Measurements from ENCODE around the gene SETBP1. TPM values are rescaled to one million over a fixed set of nuclear protein-coding genes. Genes with fewer than 3 reads are reported as not detected.

The SETBP1 gene
- total RNA-seq, 1 donor from 2014 or later, result 12.0 TPM

- H3K27ac ChIP-seq, result no peak overlapping the region
- H3K4me3 ChIP-seq, result no peak overlapping the region
- TF ChIP-seq CTCF (IDR thresholded peaks at IDR 0.05) (no peak), EZH2phosphoT487 (IDR thresholded peaks at IDR 0.05) (no peak), EZH2 (IDR thresholded peaks at IDR 0.05) (no peak)
- peaks cover 12% of the 10 kb centered on the region for H3K36me3 Mint-ChIP-seq
- no peak for DNase-seq (ENCODE audit: low spot score)
- no peak overlapping the region for H3K27ac Mint-ChIP-seq
- no peaks in the 10 kb centered on the region for H3K27me3 ChIP-seq
- H3K36me3 ChIP-seq, result no peaks in the 10 kb centered on the region
- peaks cover 28% of the 10 kb centered on the region for H3K4me1 ChIP-seq
- H3K9me3 ChIP-seq (ENCODE audit: low read depth), result no peaks in the 10 kb centered on the region
- no peak overlapping the region for H2AFZ ChIP-seq (replicated peaks)
- no peak overlapping the region for H3K9ac ChIP-seq
- no peaks in the 10 kb centered on the region for H3K79me2 ChIP-seq (ENCODE audit: low read depth)
- H3K27me3 Mint-ChIP-seq (ENCODE audit: insufficient read depth, low read depth), result no peaks in the 10 kb centered on the region
- H4K20me1 ChIP-seq (ENCODE audit: low read depth), result no peaks in the 10 kb centered on the region
- H3K4me2 ChIP-seq, result no peak overlapping the region
- H3F3A ChIP-seq (ENCODE audit: low read depth), result peaks cover 13% of the 10 kb centered on the region
- H3K4me1 Mint-ChIP-seq, result peaks cover 30% of the 10 kb centered on the region
- no peak overlapping the region for H3K4me3 Mint-ChIP-seq
- H3K9me3 Mint-ChIP-seq, result peaks cover 10% of the 10 kb centered on the region
Measured at GRCh38 chr18:44896846-44897245, 216.2 kb downstream of the SETBP1 start.

GRCh38 chr18:44897411-44897810 is 216.7 kb downstream of the SETBP1 start:
- H3K9me3 ChIP-seq (ENCODE audit: low read depth), result no peaks in the 10 kb centered on the region
- peak overlapping the region; percentile 37 for H3K4me2 ChIP-seq
- no peak overlapping the region for H3K4me3 Mint-ChIP-seq
- H3K27me3 ChIP-seq, result no peaks in the 10 kb centered on the region
- peak overlapping the region; percentile 17 for H3K27ac Mint-ChIP-seq
- no peak overlapping the region for H3K27ac ChIP-seq
- peaks cover 10% of the 10 kb centered on the region for H3K36me3 Mint-ChIP-seq
- H3K9me3 Mint-ChIP-seq, result peaks cover 7% of the 10 kb centered on the region
- peaks cover 28% of the 10 kb centered on the region for H3K4me1 ChIP-seq
- H3K36me3 ChIP-seq, result no peaks in the 10 kb centered on the region
- no peaks in the 10 kb centered on the region for H3K79me2 ChIP-seq (ENCODE audit: low read depth)
- no peaks in the 10 kb centered on the region for H4K20me1 ChIP-seq (ENCODE audit: low read depth)
- TF ChIP-seq EZH2phosphoT487 (IDR thresholded peaks at IDR 0.05) (no peak), CTCF (IDR thresholded peaks at IDR 0.05) (no peak), EZH2 (IDR thresholded peaks at IDR 0.05) (no peak)
- no peak overlapping the region for H3K9ac ChIP-seq
- no peak overlapping the region for H2AFZ ChIP-seq (replicated peaks)
- no peak for DNase-seq (ENCODE audit: low spot score)
- no peaks in the 10 kb centered on the region for H3K27me3 Mint-ChIP-seq (ENCODE audit: insufficient read depth, low read depth)
- H3K4me3 ChIP-seq, result no peak overlapping the region
- peaks cover 30% of the 10 kb centered on the region for H3K4me1 Mint-ChIP-seq
- peaks cover 13% of the 10 kb centered on the region for H3F3A ChIP-seq (ENCODE audit: low read depth)

GRCh38 chr18:44897816-44898215 is 217.1 kb downstream of the SETBP1 start:
- H3K36me3 Mint-ChIP-seq, result peaks cover 7% of the 10 kb centered on the region
- H2AFZ ChIP-seq (replicated peaks), result no peak overlapping the region
- H3F3A ChIP-seq (ENCODE audit: low read depth), result peaks cover 13% of the 10 kb centered on the region
- H3K4me2 ChIP-seq, result peak overlapping the region; percentile 55
- TF ChIP-seq EZH2 (IDR thresholded peaks at IDR 0.05), result no peak
- TF ChIP-seq CTCF (IDR thresholded peaks at IDR 0.05), result no peak
- no peak for TF ChIP-seq EZH2phosphoT487 (IDR thresholded peaks at IDR 0.05)
- H3K9ac ChIP-seq, result no peak overlapping the region
- H3K4me1 ChIP-seq, result peaks cover 28% of the 10 kb centered on the region
- peaks cover 3% of the 10 kb centered on the region for H3K9me3 Mint-ChIP-seq
- no peaks in the 10 kb centered on the region for H3K27me3 ChIP-seq
- H3K4me1 Mint-ChIP-seq, result peaks cover 30% of the 10 kb centered on the region
- H3K4me3 Mint-ChIP-seq, result no peak overlapping the region
- peak overlapping the region; percentile 87 for H3K27ac ChIP-seq
- no peaks in the 10 kb centered on the region for H3K36me3 ChIP-seq
- no peak overlapping the region for H3K4me3 ChIP-seq
- no peaks in the 10 kb centered on the region for H3K9me3 ChIP-seq (ENCODE audit: low read depth)
- no peaks in the 10 kb centered on the region for H3K79me2 ChIP-seq (ENCODE audit: low read depth)
- H4K20me1 ChIP-seq (ENCODE audit: low read depth), result no peaks in the 10 kb centered on the region
- H3K27me3 Mint-ChIP-seq (ENCODE audit: insufficient read depth, low read depth), result no peaks in the 10 kb centered on the region
- peak overlapping the region; percentile 17 for H3K27ac Mint-ChIP-seq
- no peak for DNase-seq (ENCODE audit: low spot score)

Measured in neural progenitor cell (in vitro differentiated cells).